ENCODE measurements around the gene CEP112. TPM values are rescaled to one million over a fixed set of nuclear protein-coding genes. Genes with fewer than 3 reads are reported as not detected.

CEP112 gene
- total RNA-seq, 4 donors from 2014 or later = 18.9 to 51.8 (median 29.6) TPM

- TF ChIP-seq CTCF (IDR thresholded peaks at IDR 0.05; ENCODE audit: low read depth) = no peak
Measured at GRCh38 chr17:65885541-65886312, 306.2 kb downstream of the CEP112 start.

- TF ChIP-seq CTCF (IDR thresholded peaks at IDR 0.05; ENCODE audit: low read depth) = no peak
Measured at GRCh38 chr17:65876985-65877384, 314.9 kb downstream of the CEP112 start.

- TF ChIP-seq CTCF (IDR thresholded peaks at IDR 0.05; ENCODE audit: low read depth) = no peak
Measured at GRCh38 chr17:65868881-65869280, 323.1 kb downstream of the CEP112 start.

DNA sequence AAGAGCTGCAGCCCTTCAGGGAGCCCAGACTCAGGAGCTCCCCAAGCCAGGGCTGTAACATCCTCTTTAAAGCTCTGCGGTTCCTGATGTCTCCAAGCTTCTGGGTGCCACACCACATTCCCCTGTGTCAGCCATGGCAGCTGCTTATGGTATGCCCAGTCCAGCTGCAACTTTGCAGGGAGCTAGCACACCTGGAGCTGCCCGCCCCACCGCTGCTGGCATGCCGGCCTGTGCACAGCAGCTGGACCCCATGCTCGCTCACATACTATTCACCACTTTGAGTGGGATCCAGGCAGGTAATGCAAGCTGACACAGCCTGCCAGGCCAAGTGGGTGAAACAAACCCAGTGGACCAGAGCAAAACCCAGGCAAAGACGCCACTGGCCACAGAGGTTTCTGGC is 324.9 kb downstream of the CEP112 start:
- no peak for TF ChIP-seq CTCF (IDR thresholded peaks at IDR 0.05; ENCODE audit: low read depth)

DNA sequence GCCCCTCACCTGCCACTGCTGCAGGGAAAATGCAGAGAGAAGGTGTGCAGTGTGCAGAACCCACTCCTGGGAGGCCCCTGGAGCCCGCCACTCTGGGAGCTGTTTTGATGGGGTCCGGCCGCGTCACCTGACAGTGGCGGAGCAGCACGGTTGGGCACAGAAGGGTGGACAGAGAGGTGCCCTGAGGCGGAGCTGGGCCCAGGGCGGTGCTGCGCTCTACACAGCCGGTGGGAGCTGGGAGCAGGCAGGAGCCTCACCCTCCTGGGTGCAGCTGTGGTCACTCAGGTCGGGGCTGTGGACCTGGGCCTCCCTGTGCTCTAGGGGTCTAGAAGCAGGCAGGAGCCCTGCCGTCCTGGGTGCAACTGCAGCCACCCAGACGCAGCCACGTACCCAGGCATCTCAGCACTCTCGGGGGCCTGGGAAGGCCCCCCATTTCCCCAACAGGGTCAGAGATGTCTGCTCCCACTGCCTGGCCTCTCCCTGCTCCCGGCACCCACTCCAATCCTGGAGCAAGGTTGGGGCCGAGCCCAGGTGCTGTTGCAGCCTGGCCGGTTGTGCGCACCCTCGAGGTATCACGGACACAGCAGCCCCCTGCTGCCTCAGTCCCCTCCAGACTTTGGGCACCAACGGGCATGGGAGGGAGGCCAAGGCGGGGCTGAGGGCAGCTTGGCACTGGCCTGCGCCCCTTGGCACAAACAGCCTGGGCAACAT is 326.1 kb downstream of the CEP112 start:
- TF ChIP-seq CTCF (IDR thresholded peaks at IDR 0.05; ENCODE audit: low read depth) = no peak

DNA sequence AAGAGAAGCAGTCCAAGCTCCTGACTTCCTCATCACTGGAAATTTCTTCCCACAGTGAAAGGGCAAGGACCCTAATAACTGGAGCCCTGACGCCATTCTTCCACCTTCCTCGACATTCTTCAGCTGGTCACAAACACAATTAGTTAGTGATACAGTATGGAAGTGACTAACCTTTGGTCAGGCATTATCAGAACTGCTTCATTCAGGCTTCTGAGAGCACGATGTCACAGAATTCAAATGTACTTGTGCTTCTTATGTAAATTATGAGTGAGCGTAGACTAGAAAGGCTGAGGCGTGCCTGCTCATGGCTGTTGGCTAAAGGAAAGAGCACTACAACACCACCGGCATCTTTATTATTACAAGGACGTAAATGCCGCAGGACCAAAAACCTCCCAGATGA is 327.5 kb downstream of the CEP112 start:
- TF ChIP-seq CTCF (IDR thresholded peaks at IDR 0.05; ENCODE audit: low read depth) = no peak

DNA sequence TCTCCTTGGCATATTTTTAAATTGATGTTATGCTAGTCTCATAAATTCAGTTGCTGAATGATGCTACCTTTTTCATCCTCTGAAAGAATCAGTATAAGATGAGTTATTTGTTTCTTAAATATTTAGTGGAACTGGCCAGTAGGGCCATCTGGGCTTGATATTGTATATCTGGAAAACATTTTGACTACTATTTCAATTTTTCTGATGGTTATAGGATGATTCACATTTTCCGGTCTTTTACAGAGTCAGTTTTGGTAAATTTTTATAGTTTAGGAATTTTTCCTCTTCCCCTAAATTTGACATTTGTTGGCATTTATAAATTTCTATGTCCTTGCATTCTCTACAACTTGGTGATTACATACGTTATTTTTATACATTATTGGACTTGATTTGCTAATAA is 334.2 kb downstream of the CEP112 start:
- TF ChIP-seq CTCF (IDR thresholded peaks at IDR 0.05; ENCODE audit: low read depth) = no peak
